ENCODE measurements around the gene ONECUT3.
"Not testable (repeated sequence)": the region's sequence is repeated elsewhere in the genome, so short reads cannot be mapped to it uniquely, and the experiment has no call there.

Gene ONECUT3

GRCh38 chr19:1752757-1753728 lies at the start of gene ONECUT3:
Gene ONECUT3, plus strand, starts transcription at chr19:1753506. Its CDS starts 157 bp downstream, at chr19:1753663.
- no peak for DNase-seq

DNA sequence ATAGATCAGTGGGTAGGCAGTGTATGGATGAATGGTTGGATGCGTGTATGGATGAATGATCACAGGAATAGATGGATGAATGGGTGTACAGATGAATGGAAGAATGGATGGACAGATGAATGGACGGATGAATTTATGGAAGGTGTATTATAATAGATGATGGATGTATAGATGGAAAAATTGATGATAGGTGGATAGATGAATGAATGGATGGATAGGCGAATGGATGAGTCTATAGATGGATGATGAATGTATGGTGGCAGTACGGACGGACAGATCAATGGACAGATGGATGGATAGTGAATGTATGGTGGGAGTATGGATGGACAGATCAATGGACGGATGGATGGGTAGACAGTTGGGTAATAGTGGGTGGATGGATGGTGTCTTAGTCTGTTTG lies 49.0 kb upstream of the ONECUT3 start:
- no peak for DNase-seq

DNA sequence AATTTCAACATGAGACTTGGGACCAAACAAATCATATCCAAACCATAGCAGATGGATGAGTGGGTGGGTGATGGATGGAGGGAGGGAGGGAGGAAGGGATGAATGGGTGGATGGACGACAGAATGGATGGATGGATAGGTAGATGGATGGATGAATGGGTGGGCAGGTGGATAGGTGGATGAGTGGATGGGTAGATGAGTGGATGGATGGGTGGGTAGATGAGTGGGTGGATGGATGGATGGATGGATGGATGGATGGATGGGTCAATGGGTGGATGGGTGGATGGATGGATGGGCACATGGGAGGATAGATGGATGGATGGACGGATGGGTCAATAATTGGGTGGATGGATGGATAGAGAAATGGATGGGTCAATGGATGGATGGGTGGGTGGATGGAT lies 47.9 kb upstream of the ONECUT3 start:
- DNase-seq: no peak

GRCh38 chr19:1706646-1707045 lies 46.7 kb upstream of the ONECUT3 start:
- DNase-seq: not testable (repeated sequence)

GRCh38 chr19:1707240-1707639 lies 46.1 kb upstream of the ONECUT3 start:
- no peak for DNase-seq

- DNase-seq: no peak
Observed at GRCh38 chr19:1713170-1713569, 40.1 kb upstream of the ONECUT3 start.

GRCh38 chr19:1715540-1715939 lies 37.8 kb upstream of the ONECUT3 start:
- DNase-seq: no peak

DNA sequence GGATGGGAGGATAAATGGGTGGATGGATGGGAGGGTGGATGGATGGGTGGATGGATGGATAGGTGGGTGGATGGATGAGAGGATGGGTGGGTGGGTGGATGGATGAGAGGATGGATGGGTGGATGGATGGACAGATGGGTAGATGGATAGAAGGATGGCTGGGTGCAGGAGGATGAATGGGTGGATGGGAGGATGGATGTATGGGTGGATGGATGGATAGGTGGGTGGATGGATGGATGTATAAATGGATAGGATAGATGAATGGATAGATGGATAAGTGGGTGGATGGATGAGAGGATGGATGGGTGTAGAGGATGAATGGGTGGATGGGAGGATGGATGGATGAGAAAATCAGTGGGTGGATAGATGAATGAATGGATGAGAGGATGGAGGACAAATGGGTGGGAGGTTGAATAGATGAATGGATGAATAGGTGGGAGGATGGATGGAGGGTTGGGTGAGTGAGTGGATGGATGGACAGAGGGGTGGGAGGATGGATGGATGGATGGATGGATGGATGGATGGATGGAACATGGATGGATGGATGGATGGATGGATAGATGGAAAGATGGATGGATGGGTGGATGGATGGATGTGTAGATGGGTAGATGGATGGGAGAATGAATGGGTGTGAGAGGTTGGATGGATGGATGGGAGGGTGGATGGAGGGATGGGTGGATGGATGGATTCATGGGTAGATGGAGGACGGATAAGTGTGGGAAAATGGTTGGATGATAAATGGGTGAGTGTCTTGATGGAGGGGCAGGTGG lies 35.9 kb upstream of the ONECUT3 start:
- no peak for DNase-seq

- no peak for DNase-seq
Observed at GRCh38 chr19:1717970-1718264, 35.4 kb upstream of the ONECUT3 start.

- no peak for DNase-seq
Observed at GRCh38 chr19:1718420-1719291, 34.6 kb upstream of the ONECUT3 start.

- no peak for DNase-seq
Observed at GRCh38 chr19:1719519-1719918, 33.8 kb upstream of the ONECUT3 start.

DNA sequence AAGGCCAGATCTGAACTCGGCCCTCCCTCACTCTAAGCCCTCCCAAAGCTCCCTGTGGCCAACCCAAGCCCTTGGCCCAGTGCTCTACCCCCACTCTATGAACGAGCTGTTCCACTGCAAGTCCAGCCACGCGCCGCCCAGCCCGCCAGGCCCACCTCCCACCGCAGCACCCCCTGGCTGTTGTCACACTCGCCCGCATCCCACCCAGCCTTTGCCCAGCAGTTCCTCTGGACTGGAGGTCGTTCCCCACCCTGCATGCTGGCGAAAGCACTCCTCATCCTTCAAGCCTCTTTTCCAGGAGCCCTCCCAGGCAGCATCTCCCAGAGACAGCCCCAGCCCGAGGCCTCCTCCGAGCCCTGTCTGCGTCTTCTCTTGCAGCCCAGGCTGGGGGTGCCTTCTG lies 33.1 kb upstream of the ONECUT3 start:
- DNase-seq: no peak

GRCh38 chr19:1725100-1726064 lies 27.9 kb upstream of the ONECUT3 start:
- DNase-seq: peak in 53 of 58 donors; percentile 1 to 78 (median 48)

DNA sequence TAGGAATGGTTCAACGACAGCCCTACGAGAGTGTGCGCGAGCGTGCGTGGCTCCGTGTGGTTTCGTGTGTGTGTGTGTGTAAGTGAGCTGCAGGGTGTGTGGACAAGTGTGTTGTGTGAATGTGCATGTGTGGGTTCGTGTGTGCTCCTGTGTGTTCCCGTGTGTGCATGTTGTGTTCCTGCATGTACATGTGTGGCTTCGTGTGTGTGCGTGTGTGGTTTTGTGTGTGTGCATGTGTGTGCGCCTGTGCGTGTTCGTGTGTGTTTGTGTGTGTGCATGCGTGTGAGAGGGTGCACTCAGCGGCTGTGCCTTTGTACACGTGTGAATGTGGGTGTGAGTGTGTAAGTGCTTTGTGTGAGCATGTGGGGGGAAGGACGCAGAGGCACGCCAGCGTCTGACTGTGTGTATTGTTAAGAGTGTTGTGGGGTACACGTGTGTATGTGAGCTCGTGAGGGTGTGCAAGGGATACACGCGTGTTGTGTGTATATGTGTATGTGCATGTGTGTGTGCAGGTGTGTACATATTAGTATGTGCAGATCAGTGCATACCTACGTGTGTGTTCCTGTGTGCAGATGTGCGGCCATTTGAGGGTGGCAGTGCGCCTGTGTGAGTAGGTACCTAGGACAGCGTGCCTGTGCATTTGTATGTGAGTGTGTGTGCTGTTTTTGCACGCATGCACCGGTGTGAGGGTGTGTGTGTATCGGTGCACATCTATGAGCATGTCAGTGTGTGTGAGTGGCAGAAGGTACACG lies 24.3 kb upstream of the ONECUT3 start:
- DNase-seq: no peak

GRCh38 chr19:1729568-1729925 lies 23.8 kb upstream of the ONECUT3 start:
- no peak for DNase-seq

DNA sequence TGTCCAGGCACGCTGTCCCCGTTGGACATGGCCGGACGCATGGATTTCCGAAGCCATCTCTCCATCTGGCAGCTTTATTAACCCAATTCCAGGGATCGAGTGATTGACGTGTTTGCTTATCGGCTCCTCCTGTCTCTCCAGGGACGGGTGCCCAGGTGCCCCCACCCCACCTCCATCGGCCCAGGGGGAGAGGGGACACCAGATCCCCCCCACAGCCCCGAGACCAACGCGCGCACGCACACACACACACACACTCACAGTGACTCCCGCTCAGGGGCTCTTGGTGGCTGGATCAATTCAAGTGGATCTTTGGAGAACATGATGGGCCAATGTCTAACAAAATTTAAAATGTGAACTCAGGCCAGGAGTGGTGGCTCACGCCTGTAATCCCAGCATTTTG lies 23.1 kb upstream of the ONECUT3 start:
- DNase-seq: no peak

DNA sequence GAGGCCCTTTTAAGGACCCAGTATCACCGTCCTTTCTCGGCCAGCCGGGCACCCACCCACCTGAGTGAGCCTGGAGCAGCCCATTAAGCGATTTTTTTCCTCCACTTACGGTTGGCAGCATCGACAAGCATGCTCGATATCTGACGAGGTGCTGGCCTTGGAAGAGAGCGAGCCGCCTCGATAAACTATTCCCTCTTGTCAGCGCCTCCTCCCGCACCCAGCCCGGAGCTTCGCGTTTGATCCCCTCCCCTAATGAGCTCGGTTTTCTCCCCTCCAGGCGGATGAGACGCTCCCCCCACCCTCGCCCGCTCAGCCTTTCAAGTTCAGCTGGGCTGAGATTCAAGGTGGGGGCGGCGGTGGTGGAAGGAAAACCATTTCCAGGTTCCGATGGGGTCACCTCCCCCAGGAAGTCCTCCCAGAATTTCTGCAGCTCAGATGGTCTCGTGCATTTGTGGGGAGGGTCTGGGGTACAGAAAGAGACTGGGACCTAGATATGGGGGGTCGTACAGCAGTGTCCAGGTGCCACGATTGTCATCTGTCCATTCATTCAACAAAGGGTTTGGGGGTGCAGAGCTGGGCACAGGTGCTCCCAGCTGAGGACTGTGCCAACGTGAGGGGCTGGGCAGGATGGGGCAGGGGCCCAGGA lies 18.9 kb upstream of the ONECUT3 start:
- DNase-seq: no peak

- no peak for DNase-seq
Observed at GRCh38 chr19:1736280-1736679, 17.0 kb upstream of the ONECUT3 start.

DNA sequence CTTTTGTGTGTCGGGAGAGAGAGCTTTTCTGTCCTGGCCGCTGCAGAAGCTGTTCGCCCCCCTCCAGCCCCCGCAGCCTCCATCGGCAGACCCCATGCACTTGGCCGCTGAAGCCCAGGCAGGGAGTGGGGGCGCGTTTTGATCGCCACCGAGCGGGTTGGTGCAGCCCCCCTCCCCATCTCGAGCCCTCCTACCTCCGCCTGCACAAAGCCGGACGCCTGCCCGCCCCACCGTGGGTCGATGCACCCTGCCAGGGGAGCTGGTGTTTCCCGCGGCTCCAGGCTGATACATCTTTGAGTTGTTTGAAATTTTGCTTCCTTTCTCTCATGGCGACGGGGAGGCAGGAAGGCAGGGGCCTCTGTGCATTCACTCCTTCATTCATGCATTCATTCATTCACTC lies 16.4 kb upstream of the ONECUT3 start:
- no peak for DNase-seq

Data from anterior cingulate cortex (tissue), 58 donors.